Eye (tissue), 1 donor: ENCODE measurements around the gene KRT27.
A peak's percentile ranks its signal among the peaks of the same experiment; 100 is the strongest.
"Not testable (repeated sequence)": the region's sequence is repeated elsewhere in the genome, so short reads cannot be mapped to it uniquely, and the experiment has no call there.

Experiments used
- DNase-seq: peaks from one replicate; pipeline ENCODE4 v3.0.0-alpha.2; 2015

KRT27 gene, protein sequence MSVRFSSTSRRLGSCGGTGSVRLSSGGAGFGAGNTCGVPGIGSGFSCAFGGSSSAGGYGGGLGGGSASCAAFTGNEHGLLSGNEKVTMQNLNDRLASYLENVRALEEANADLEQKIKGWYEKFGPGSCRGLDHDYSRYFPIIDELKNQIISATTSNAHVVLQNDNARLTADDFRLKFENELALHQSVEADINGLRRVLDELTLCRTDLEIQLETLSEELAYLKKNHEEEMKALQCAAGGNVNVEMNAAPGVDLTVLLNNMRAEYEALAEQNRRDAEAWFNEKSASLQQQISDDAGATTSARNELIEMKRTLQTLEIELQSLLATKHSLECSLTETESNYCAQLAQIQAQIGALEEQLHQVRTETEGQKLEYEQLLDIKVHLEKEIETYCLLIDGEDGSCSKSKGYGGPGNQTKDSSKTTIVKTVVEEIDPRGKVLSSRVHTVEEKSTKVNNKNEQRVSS

DNA sequence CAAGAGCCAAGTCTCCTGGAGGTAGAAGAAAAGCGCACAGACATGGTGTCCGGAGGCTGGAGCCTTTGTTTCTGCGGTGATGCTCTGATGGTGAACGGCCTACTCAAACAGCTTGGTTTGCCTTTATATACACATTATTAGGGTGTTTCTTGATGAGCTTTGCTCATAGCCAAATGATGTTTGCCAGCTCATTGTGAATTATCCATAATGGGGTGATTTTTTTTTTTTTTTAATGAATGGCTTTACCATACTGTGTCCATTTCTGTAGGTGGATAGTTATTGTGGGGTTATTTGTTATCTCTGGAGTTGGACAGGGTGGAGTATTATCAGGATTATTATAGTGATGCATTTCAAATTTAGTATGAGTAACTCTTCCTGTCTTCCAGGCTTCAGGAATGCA lies at the start of gene KRT27:
Gene KRT27 (minus strand): TSS at position 101 of the 400 bp plus-strand sequence. CDS start 57 bp downstream, at position 44.
- DNase-seq: no peak

DNA sequence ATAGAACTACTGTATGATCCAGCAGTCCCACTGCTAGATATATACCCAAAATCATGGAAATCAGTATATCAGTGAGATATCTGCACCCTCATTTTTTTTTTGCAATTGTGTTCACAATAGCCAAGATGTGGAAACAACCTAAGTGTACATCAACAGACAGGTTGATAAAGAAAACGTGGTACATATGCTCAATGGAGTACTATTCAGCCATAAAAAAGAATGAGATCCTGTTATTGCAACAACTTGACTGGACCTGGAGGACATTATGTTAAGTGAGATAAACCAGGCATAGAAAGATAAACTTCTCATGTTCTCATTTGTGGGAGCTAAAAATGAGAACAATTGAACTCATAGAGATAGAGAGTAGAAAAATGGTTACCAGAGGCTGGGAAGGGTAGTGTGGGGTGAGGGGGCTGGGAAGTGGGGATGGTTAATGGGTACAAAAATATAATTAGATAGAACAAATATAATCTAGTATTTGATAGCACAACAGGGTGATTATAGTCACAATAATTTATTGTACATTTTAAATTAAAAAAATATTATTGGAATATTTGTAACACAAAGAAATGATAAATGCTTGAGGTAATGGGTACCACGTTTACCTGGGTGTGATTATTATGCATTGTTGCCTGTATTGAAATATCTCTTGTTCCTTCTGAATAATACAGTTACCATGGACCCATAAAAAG lies 47.9 kb upstream of the KRT27 start:
- no peak for DNase-seq

- DNase-seq: no peak
Observed at GRCh38 chr17:40828454-40829044, 46.2 kb upstream of the KRT27 start.

DNA sequence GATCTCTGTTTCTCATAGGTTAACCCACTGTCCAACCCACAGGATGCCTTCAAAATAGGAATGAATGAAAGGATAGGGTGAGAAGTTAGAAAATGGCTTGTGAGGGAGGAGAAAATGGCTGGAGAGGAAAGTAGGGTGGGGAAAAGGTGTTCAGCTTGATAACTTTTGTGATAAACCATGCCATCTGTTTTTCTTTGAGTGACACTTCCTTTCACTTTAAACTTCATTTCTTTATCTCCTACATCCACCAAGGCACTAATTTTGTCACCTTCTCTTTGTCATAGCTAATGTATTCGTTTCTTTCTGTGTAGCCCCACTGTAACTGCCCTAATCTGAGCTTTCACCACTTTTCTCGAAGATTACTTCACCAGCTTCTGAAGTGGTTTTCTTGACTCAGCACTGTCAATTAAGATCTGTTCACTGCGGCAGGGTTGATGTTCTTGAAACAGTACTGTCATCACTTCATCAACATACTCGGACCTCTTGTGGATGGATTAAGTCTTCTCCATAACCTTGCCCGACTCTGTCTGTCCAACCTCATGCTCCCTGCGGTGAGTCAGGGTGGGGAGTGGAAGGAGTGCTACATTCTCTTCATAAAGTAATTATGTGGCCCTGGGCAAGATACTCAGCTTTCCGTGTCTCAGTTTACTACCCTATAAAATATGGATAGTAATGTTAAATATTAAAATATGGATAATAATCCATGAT lies 45.5 kb upstream of the KRT27 start:
- DNase-seq: no peak

GRCh38 chr17:40825599-40825998 lies 43.2 kb upstream of the KRT27 start:
- no peak for DNase-seq

GRCh38 chr17:40824015-40824832 lies 41.9 kb upstream of the KRT27 start:
- DNase-seq: no peak

DNA sequence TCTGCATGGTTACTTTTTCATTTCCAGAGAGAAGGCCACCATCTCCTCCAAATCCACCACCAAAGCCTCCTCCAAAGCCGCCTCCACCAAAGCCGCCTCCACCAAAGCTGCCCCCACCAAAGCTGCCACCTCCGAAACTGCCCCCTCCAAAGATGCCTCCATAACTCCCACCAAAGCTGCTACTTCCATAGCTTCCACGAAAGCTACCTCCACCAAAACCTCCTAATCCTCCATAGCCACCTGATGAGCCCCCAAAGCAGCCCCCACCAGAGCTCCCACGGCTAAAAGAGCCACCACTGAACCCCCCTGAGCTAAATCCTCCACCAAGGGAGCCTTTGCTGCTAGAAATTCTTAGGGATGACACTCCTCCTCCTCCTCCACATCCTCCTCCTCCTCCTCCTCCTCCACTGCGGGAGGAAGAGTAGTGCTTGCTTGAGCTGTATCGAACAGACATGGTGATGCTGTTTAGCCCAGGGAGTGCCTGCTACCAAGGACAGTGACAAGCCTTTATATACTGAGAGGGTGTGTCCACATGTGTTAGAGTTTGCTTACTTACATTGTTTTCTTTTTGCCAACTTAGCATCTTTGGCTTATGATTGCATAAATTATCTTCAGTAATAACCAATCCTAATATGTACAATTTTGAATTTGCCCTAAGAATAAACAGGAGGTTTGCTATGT lies 39.9 kb upstream of the KRT27 start, which contains the start of gene KRT10:
Gene KRT10 (minus strand): TSS at position 483 of the 681 bp plus-strand sequence. CDS start 29 bp downstream, at position 454.
- DNase-seq: no peak

GRCh38 chr17:40821536-40821935 lies 39.2 kb upstream of the KRT27 start:
- DNase-seq: no peak

- DNase-seq: no peak
Observed at GRCh38 chr17:40820228-40820838, 38.0 kb upstream of the KRT27 start.

- DNase-seq: no peak
Observed at GRCh38 chr17:40819528-40820125, 37.3 kb upstream of the KRT27 start.

DNA sequence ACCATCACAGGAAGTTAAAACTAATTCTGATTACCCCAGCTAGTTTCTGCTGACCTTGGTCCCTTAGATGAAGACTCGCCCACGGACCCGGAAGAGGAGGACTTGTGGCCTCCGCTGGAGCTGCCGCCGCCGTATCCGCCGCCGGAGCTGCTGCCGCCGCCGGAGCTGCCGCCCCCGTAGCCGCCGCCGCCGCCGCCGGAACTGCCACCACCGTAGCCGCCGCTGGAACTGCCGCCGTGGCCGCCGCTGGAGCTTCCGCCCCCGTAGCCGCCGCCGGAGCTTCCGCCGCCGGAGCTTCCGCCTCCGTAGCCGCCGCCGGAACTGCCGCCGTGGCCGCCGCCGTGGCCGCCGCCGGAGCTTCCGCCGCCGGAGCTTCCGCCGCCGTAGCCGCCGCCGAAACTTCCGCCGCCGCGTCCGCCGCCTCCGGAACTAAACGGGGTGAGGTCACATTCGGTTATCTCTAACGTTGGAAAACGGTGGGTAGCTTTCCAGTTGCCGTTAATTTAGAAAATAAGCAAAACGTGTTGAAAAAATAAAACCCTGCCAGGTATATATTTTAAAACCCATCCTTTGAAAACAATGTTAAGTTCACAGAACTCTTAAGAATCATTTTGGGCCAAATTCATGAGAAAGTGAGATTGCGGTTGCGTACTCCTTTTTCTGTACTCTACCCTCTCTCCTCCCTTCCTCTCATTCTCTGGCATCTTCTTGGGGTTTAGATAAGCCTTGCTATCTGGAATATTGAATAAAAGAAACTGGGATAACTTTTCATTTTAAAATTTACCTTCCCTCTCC lies 36.6 kb upstream of the KRT27 start:
- DNase-seq: peak; percentile 94

GRCh38 chr17:40818343-40818732 lies 36.0 kb upstream of the KRT27 start:
- DNase-seq: no peak

- no peak for DNase-seq
Observed at GRCh38 chr17:40817103-40817682, 34.8 kb upstream of the KRT27 start.

DNA sequence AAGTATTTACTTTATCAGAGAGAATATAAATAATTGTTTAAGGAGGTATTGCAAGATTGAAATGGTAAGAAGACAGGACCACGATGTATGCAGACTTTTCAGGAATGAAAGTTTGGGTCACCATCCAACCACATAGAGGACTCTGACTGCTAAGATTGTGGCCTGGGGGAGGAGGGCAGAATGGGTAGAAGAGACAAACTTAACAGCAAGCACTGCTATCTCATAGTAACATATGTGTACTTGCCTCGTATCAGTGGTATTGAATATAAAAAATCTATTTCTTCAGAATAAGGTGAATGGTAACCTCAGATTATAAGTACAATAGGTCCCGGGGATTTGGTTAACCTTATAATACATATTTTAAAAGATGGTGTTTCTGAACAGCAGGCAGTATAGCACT lies 34.2 kb upstream of the KRT27 start:
- DNase-seq: no peak

DNA sequence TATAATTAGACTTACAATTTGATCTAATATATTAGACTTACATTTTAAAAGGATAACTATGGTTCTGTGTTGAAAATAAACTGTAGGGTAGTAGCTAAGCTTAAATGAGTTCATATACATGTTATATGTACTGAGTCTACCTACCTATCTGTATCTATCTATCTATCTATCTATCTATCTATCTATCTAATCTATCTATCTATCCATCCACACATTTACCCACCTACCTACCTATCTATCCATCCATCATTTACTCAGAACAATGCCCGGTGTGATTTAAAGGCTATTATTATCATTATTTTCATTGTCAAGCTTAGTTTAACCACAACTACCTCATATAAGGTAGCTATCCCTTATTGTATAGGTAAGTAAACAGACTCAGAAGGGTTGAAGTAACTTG lies 33.0 kb upstream of the KRT27 start:
- no peak for DNase-seq

GRCh38 chr17:40814657-40815056 lies 32.3 kb upstream of the KRT27 start:
- DNase-seq: not testable (repeated sequence)

DNA sequence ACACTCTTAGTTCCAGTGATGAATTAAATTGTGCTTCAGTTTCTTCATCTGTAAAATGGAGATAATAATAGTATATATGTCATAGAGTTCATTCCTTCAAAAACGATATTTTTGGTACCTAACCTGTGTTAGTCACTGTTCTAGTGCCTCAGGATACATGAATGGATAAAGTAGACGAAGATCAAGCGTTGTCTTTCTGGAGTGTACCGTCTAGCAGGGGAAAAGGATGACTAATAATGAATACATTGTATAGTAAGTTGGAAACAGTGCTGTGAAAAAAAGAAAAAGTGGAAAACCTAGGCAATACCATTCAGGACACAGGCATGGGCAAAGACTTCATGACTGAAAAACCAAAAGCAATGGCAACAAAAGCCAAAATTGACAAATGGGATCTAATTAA lies 31.5 kb upstream of the KRT27 start:
- DNase-seq: no peak

- no peak for DNase-seq
Observed at GRCh38 chr17:40812639-40813038, 30.3 kb upstream of the KRT27 start.

GRCh38 chr17:40810494-40810893 lies 28.1 kb upstream of the KRT27 start:
- no peak for DNase-seq
